DOHH2 (cell line): ENCODE results near the gene RANBP10.

Experiments
- H3F3A ChIP-seq: fragments of 200-600 bp; sonication (generic), shearing (Covaris generic); 2 replicates; pipeline ENCODE4 v1.6.0; 2016; ENCODE audit warnings: antibody characterized with exemption, mild to moderate bottlenecking; ENCODE audit not compliant: control insufficient read depth, insufficient read depth
- H3K27ac ChIP-seq: fragments of 200-600 bp; sonication (generic); 2 replicates; pipeline ENCODE4 v1.5.1; 2014; ENCODE audit warnings: low read depth, mild to moderate bottlenecking, low read length, moderate library complexity
- H3K27me3 ChIP-seq: fragments of 200-600 bp; sonication (generic); 2 replicates; pipeline ENCODE4 v1.6.1; 2014; ENCODE audit warnings: mild to moderate bottlenecking, low read length, mixed read lengths; ENCODE audit not compliant: control insufficient read depth
- H3K36me3 ChIP-seq: fragments of 200-600 bp; sonication (generic); 2 replicates; pipeline ENCODE4 v1.6.1; 2014; ENCODE audit warnings: mild to moderate bottlenecking, low read length, moderate library complexity, mixed read lengths; ENCODE audit not compliant: control insufficient read depth
- H3K4me1 ChIP-seq: fragments of 200-600 bp; sonication (generic); 2 replicates; pipeline ENCODE4 v1.6.1; 2014; ENCODE audit warnings: mild to moderate bottlenecking, low read length, mixed read lengths; ENCODE audit not compliant: control insufficient read depth
- H3K4me2 ChIP-seq: fragments of 200-600 bp; sonication (generic); 2 replicates; pipeline ENCODE4 v1.6.0; 2014; ENCODE audit warnings: mild to moderate bottlenecking, low read length, moderate library complexity
- H3K4me3 ChIP-seq: fragments of 200-600 bp; sonication (generic); 2 replicates; pipeline ENCODE4 v1.5.1; 2014; ENCODE audit warnings: mild to moderate bottlenecking, low read length, mixed read lengths
- H3K79me2 ChIP-seq: fragments of 200-600 bp; sonication (generic); 2 replicates; pipeline ENCODE4 v1.6.1; 2014; ENCODE audit warnings: mild to moderate bottlenecking, low read length, mixed read lengths; ENCODE audit not compliant: control insufficient read depth
- H3K9me2 ChIP-seq: fragments of 200-600 bp; sonication (generic); replicated peaks from 2 replicates; pipeline ENCODE4 v1.6.1; 2014; ENCODE audit warnings: mild to moderate bottlenecking, low read length, mixed read lengths; ENCODE audit not compliant: control insufficient read depth
- H3K9me3 ChIP-seq: fragments of 200-600 bp; sonication (generic); 2 replicates; pipeline ENCODE4 v1.6.1; 2014; ENCODE audit warnings: antibody characterized with exemption, low read length, mixed read lengths; ENCODE audit not compliant: control insufficient read depth, insufficient read depth
- H4K20me1 ChIP-seq: fragments of 200-600 bp; sonication (generic); 2 replicates; pipeline ENCODE4 v1.6.0; 2014; ENCODE audit warnings: low read depth, mild to moderate bottlenecking, antibody characterized with exemption, low read length, moderate library complexity; ENCODE audit not compliant: control insufficient read depth, insufficient read depth
- CTCF ChIP-seq: fragments of 200-600 bp; sonication (generic); IDR thresholded peaks from one replicate; pipeline ENCODE4 v1.5.1; 2014; ENCODE audit warnings: antibody characterized with exemption, mild to moderate bottlenecking, low read depth, low read length; ENCODE audit not compliant: poor library complexity, severe bottlenecking
- EZH2phosphoT487 ChIP-seq: fragments of 200-600 bp; sonication (generic); IDR thresholded peaks from 2 replicates; pipeline ENCODE4 v1.6.1; 2017; ENCODE audit warnings: borderline replicate concordance, mild to moderate bottlenecking, antibody characterized with exemption, low read length, moderate library complexity, mixed read lengths

Gene RANBP10

GRCh38 chr16:67761924-67762323 lies 44.4 kb downstream of the RANBP10 start:
- Histone ChIP-seq H3K9me2 (no peaks in the 10 kb centered on the region), H3K4me1 (no peaks in the 10 kb centered on the region), H3F3A (no peaks in the 10 kb centered on the region), H4K20me1 (no peaks in the 10 kb centered on the region), H3K4me2 (no peak overlapping the region), H3K4me3 (no peak overlapping the region), H3K27me3 (no peaks in the 10 kb centered on the region), H3K27ac (no peak overlapping the region), H3K9me3 (no peaks in the 10 kb centered on the region), H3K36me3 (no peaks in the 10 kb centered on the region), H3K79me2 (no peaks in the 10 kb centered on the region)
- TF ChIP-seq CTCF = no peak
- no peak for TF ChIP-seq EZH2phosphoT487

- Histone ChIP-seq H4K20me1 (no peaks in the 10 kb centered on the region), H3K36me3 (no peaks in the 10 kb centered on the region), H3K4me2 (no peak overlapping the region), H3K27me3 (no peaks in the 10 kb centered on the region), H3K4me3 (no peak overlapping the region), H3F3A (no peaks in the 10 kb centered on the region), H3K9me2 (no peaks in the 10 kb centered on the region), H3K27ac (no peak overlapping the region), H3K4me1 (no peaks in the 10 kb centered on the region), H3K79me2 (no peaks in the 10 kb centered on the region), H3K9me3 (no peaks in the 10 kb centered on the region)
- TF ChIP-seq EZH2phosphoT487 (no peak), CTCF (no peak)
Measured at GRCh38 chr16:67760956-67761230, 45.5 kb downstream of the RANBP10 start.

- H3K36me3 ChIP-seq = no peaks in the 10 kb centered on the region
Measured at GRCh38 chr16:67760206-67760955, 46.0 kb downstream of the RANBP10 start.

More at GRCh38 chr16:67760206-67760955, 46.0 kb downstream of the RANBP10 start:
- Histone ChIP-seq H3K9me2 (no peaks in the 10 kb centered on the region), H4K20me1 (no peaks in the 10 kb centered on the region), H3K4me1 (no peaks in the 10 kb centered on the region), H3K79me2 (no peaks in the 10 kb centered on the region), H3K9me3 (no peaks in the 10 kb centered on the region), H3K4me2 (no peak overlapping the region), H3K27ac (no peak overlapping the region), H3K4me3 (no peak overlapping the region), H3K27me3 (no peaks in the 10 kb centered on the region), H3F3A (no peaks in the 10 kb centered on the region)
- TF ChIP-seq EZH2phosphoT487 = no peak
- no peak for TF ChIP-seq CTCF
